NCI-H1092 (cell line): ENCODE data around the gene CEACAM20.
"Not testable (repeated sequence)": the region's sequence is repeated elsewhere in the genome, so short reads cannot be mapped to it uniquely, and the experiment has no call there.

Experiments
- DNase-seq: peaks from one replicate; lab custom pipeline; 2025; lab: John Stamatoyannopoulos, UW

Gene CEACAM20

GRCh38 chr19:44476559-44477408, 52.7 kb downstream of the CEACAM20 start:
- DNase-seq, result no peak

- DNase-seq, result not testable (repeated sequence)
Observed at GRCh38 chr19:44468730-44469129, 60.7 kb downstream of the CEACAM20 start.

GRCh38 chr19:44462600-44463286, 66.7 kb downstream of the CEACAM20 start:
- not testable (repeated sequence) for DNase-seq
